ENCODE measurements around the gene IFNL3. TPM values are rescaled to one million over a fixed set of nuclear protein-coding genes. Genes with fewer than 3 reads are reported as not detected.
A peak's percentile ranks its signal among the peaks of the same experiment; 100 is the strongest.
"Not testable (repeated sequence)": the region's sequence is repeated elsewhere in the genome, so short reads cannot be mapped to it uniquely, and the experiment has no call there.

The IFNL3 gene
- total RNA-seq, 1 experiment from 2014 or later, result not detected

DNA sequence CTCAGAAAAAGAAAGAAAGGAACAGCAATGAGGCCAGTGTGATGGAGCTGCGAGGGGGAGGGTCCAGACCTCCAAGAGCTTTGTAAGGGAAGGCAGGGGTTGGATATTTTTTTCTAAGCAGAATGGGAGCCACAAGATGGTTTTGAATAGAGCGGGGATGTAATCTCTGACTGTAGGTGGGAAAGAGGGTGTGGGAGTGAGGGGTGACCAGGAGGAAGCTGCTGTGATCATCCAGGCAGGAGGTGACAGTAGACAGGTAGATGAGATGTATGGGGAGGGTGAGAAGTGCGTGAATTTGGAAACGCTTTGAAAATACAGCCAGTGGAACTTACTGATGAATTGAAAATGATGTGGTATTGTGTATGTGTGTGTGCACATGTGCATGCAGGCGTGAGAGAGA, 30.8 kb upstream of the IFNL3 start:
- Mint-ChIP-seq H3K27ac (ENCODE audit: unreplicated experiment) (peak overlapping the region; percentile 0), H3K36me3 (ENCODE audit: insufficient read depth, unreplicated experiment) (no peaks in the 10 kb centered on the region), H3K9me3 (ENCODE audit: unreplicated experiment) (no peaks in the 10 kb centered on the region), H3K4me1 (ENCODE audit: low read depth, unreplicated experiment) (peaks cover 10% of the 10 kb centered on the region), H3K27me3 (ENCODE audit: insufficient read depth, unreplicated experiment) (no peaks in the 10 kb centered on the region), H3K4me3 (ENCODE audit: unreplicated experiment) (no peak overlapping the region)
- Histone ChIP-seq H3K36me3 (ENCODE audit: control insufficient read depth, insufficient read depth, low read length) (no peaks in the 10 kb centered on the region), H3K4me1 (peaks cover 18% of the 10 kb centered on the region), H3K9me3 (no peaks in the 10 kb centered on the region), H3K27me3 (replicated peaks; ENCODE audit: control insufficient read depth, insufficient read depth, low read length) (no peaks in the 10 kb centered on the region), H3K4me3 (ENCODE audit: low read depth, low read length) (no peak overlapping the region)
- DNase-seq, result peak in 1 of 2 experiments; percentile 2
- ChIA-PET CTCF (no interaction called here), POLR2A (no interaction called here)
- TF ChIP-seq, protein P1, sequence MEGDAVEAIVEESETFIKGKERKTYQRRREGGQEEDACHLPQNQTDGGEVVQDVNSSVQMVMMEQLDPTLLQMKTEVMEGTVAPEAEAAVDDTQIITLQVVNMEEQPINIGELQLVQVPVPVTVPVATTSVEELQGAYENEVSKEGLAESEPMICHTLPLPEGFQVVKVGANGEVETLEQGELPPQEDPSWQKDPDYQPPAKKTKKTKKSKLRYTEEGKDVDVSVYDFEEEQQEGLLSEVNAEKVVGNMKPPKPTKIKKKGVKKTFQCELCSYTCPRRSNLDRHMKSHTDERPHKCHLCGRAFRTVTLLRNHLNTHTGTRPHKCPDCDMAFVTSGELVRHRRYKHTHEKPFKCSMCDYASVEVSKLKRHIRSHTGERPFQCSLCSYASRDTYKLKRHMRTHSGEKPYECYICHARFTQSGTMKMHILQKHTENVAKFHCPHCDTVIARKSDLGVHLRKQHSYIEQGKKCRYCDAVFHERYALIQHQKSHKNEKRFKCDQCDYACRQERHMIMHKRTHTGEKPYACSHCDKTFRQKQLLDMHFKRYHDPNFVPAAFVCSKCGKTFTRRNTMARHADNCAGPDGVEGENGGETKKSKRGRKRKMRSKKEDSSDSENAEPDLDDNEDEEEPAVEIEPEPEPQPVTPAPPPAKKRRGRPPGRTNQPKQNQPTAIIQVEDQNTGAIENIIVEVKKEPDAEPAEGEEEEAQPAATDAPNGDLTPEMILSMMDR (IDR thresholded peaks at IDR 0.05; ENCODE audit: insufficient read depth in 1 of 2, low read depth in 1 of 2, low read length in 1 of 2, severe bottlenecking in 1 of 2, unreplicated experiment in 1 of 2), result no peak
- no TSS peak for BruUV-seq (replicated peaks)
- intact Hi-C loops (cut with micrococcal nuclease; ENCODE audit: unreplicated experiment), result no loop called here

DNA sequence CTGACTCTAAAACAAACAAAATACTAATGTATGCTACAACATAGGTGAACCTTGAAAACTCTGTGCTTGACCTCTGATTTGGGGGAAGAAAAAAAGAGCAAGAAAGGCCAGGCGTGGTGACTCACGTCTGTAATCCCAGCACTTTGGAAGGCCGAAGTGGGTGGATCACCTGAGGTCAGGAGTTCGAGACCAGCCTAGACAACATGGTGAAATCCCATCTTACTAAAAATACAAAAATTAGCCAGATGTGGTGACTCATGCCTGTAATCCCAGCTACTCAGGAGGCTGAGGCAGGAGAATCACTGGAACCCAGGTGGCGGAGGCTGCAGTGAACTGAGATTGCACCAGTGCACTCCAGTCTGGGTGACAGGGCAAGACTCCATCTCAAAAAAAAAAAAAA, 29.1 kb upstream of the IFNL3 start:
- H3K36me3 Mint-ChIP-seq (ENCODE audit: insufficient read depth, unreplicated experiment); CTCF ChIA-PET; H3K27ac Mint-ChIP-seq (ENCODE audit: unreplicated experiment); H3K27me3 Mint-ChIP-seq (ENCODE audit: insufficient read depth, unreplicated experiment); H3K4me3 Mint-ChIP-seq (ENCODE audit: unreplicated experiment); intact Hi-C loops (cut with micrococcal nuclease; ENCODE audit: unreplicated experiment); DNase-seq; H3K9me3 Mint-ChIP-seq (ENCODE audit: unreplicated experiment); H3K9me3 ChIP-seq; H3K4me3 ChIP-seq (ENCODE audit: low read depth, low read length); POLR2A ChIA-PET; BruUV-seq (replicated peaks); H3K27me3 ChIP-seq (replicated peaks; ENCODE audit: control insufficient read depth, insufficient read depth, low read length); H3K36me3 ChIP-seq (ENCODE audit: control insufficient read depth, insufficient read depth, low read length): not testable (repeated sequence)
- H3K4me1 Mint-ChIP-seq (ENCODE audit: low read depth, unreplicated experiment), result peaks cover 19% of the 10 kb centered on the region
- H3K4me1 ChIP-seq, result peaks cover 18% of the 10 kb centered on the region

DNA sequence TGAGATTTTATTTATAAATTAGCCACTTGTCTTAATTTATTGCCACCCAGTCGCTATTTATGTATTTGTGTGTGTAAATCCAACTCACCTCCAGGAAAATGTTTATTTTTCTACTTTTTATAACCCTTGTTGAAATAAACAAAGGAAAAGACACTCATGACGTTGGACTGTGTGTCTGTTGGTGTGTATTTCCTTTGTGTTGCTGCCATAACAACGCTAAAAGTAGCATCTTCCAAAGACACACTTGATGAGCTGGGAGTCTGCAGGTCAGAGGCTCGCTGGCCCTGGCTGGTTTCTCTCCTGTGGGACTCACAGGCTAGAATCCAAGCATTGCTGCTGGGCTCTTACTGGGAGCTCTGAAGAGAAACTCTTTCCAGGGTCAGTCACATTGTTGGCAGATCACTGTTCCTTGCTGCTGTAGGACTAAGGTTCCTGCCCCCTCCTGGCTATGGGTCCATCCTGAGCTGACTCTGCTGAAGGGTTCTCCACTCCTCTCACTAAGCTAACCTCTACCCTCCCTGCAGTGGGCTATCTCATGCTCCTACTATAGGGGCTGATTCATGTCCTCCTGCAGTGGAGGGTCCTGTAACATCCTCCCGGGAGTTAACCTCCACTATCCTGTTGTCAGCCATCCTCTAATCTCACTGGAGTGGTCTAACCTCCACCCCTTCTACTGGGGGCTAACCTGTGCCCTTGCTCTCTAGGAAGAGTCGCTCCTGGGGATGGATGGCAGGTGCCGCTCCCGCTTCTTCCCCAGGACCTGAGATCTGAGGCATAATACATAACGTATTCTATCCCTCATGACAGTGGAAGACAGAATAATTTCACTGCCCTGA, 25.4 kb upstream of the IFNL3 start:
- intact Hi-C loops (cut with micrococcal nuclease; ENCODE audit: unreplicated experiment), result no loop called here
- Histone ChIP-seq H3K4me3 (ENCODE audit: low read depth, low read length) (no peak overlapping the region), H3K9me3 (no peaks in the 10 kb centered on the region), H3K36me3 (ENCODE audit: control insufficient read depth, insufficient read depth, low read length) (no peaks in the 10 kb centered on the region), H3K4me1 (no peaks in the 10 kb centered on the region), H3K27me3 (replicated peaks; ENCODE audit: control insufficient read depth, insufficient read depth, low read length) (no peaks in the 10 kb centered on the region)
- TF ChIP-seq, protein P1 (IDR thresholded peaks at IDR 0.05; ENCODE audit: insufficient read depth in 1 of 2, low read depth in 1 of 2, low read length in 1 of 2, severe bottlenecking in 1 of 2, unreplicated experiment in 1 of 2), result no peak
- Mint-ChIP-seq H3K27ac (ENCODE audit: unreplicated experiment) (peak overlapping the region; percentile 0), H3K27me3 (ENCODE audit: insufficient read depth, unreplicated experiment) (no peaks in the 10 kb centered on the region), H3K36me3 (ENCODE audit: insufficient read depth, unreplicated experiment) (no peaks in the 10 kb centered on the region), H3K9me3 (ENCODE audit: unreplicated experiment) (no peaks in the 10 kb centered on the region), H3K4me1 (ENCODE audit: low read depth, unreplicated experiment) (peaks cover 9% of the 10 kb centered on the region), H3K4me3 (ENCODE audit: unreplicated experiment) (no peak overlapping the region)
- no peak for DNase-seq
- POLR2A ChIA-PET, result no interaction called here
- BruUV-seq (replicated peaks), result no TSS peak
- CTCF ChIA-PET, result interaction anchor here (0.8 kb wide), 1 partner anchor 8 kb away, joined by 3 read pairs; no protein-coding TSS in a partner anchor

DNA sequence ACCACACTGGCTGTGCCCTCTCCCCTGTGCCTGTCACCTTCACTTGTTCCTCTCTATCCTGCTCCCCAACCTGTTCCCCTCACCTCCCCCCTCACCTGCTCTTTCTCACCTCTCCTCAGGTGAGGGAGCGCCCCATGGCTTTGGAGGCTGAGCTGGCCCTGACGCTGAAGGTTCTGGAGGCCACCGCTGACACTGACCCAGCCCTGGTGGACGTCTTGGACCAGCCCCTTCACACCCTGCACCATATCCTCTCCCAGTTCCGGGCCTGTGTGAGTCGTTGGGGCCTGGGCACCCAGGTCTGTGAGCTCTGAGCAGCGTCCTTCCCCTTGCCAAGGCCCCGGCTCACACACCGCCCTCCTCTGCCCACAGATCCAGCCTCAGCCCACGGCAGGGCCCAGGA, 24.6 kb upstream of the IFNL3 start:
- H3K27ac Mint-ChIP-seq (ENCODE audit: unreplicated experiment); H3K36me3 Mint-ChIP-seq (ENCODE audit: insufficient read depth, unreplicated experiment); H3K27me3 Mint-ChIP-seq (ENCODE audit: insufficient read depth, unreplicated experiment); H3K4me3 ChIP-seq (ENCODE audit: low read depth, low read length); intact Hi-C loops (cut with micrococcal nuclease; ENCODE audit: unreplicated experiment); H3K9me3 Mint-ChIP-seq (ENCODE audit: unreplicated experiment); CTCF ChIA-PET; H3K9me3 ChIP-seq; DNase-seq; H3K27me3 ChIP-seq (replicated peaks; ENCODE audit: control insufficient read depth, insufficient read depth, low read length); H3K36me3 ChIP-seq (ENCODE audit: control insufficient read depth, insufficient read depth, low read length); H3K4me1 ChIP-seq; H3K4me1 Mint-ChIP-seq (ENCODE audit: low read depth, unreplicated experiment); POLR2A ChIA-PET; H3K4me3 Mint-ChIP-seq (ENCODE audit: unreplicated experiment); BruUV-seq (replicated peaks): not testable (repeated sequence)

DNA sequence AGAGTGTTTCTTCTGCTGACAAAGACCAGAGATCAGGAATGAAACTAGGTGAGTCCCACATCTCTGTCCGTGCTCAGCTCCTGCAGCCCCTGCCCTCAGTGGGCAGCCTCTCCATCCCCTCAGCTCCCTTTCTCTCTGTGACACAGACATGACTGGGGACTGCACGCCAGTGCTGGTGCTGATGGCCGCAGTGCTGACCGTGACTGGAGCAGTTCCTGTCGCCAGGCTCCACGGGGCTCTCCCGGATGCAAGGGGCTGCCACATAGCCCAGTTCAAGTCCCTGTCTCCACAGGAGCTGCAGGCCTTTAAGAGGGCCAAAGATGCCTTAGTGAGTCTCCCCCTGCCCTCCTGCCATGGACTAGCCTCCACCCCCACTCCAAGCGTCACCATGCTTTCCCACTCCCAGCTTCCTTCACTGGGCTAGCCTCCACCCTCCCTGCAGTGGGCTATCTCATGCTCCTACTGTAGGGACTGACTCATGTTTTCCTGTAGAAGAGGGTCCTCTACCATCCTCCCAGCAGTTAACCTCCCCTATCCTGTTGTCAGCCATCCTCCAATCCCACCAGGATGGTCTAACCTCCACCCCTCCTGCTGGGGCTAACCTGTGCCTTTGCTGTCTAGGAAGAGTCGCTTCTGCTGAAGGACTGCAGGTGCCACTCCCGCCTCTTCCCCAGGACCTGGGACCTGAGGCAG, 23.9 kb upstream of the IFNL3 start:
- H3K9me3 ChIP-seq; H3K27me3 ChIP-seq (replicated peaks; ENCODE audit: control insufficient read depth, insufficient read depth, low read length); H3K4me3 Mint-ChIP-seq (ENCODE audit: unreplicated experiment); H3K36me3 Mint-ChIP-seq (ENCODE audit: insufficient read depth, unreplicated experiment); BruUV-seq (replicated peaks); H3K27me3 Mint-ChIP-seq (ENCODE audit: insufficient read depth, unreplicated experiment); H3K4me1 ChIP-seq; DNase-seq; H3K4me3 ChIP-seq (ENCODE audit: low read depth, low read length); intact Hi-C loops (cut with micrococcal nuclease; ENCODE audit: unreplicated experiment); H3K9me3 Mint-ChIP-seq (ENCODE audit: unreplicated experiment); H3K36me3 ChIP-seq (ENCODE audit: control insufficient read depth, insufficient read depth, low read length); POLR2A ChIA-PET: not testable (repeated sequence)
- CTCF ChIA-PET, result interaction anchor here (0.6 kb wide), 1 partner anchor 79 kb away, joined by 4 read pairs; no protein-coding TSS in a partner anchor
- peak overlapping the region; percentile 5 for H3K27ac Mint-ChIP-seq (ENCODE audit: unreplicated experiment)
- H3K4me1 Mint-ChIP-seq (ENCODE audit: low read depth, unreplicated experiment), result peaks cover 12% of the 10 kb centered on the region
